Activated naive CD4-positive, alpha-beta T cell treated with anti-CD3 and anti-CD28 coated beads, Interleukin-2, amount 50 U/mL, for 24 hours (primary cell): ENCODE results near the gene PLA2G1B.

ENCODE experiments used
- H3K27ac Mint-ChIP-seq: one replicate; pipeline ENCODE4 v1.8.0; 2021; ENCODE audit warnings: mild to moderate bottlenecking, mixed read lengths
- H3K27me3 Mint-ChIP-seq: one replicate; pipeline ENCODE4 v1.8.0; 2021; ENCODE audit warnings: mixed read lengths
- H3K36me3 Mint-ChIP-seq: one replicate; pipeline ENCODE4 v1.8.0; 2021; ENCODE audit warnings: mixed read lengths
- H3K4me1 Mint-ChIP-seq: one replicate; pipeline ENCODE4 v1.8.0; 2021; ENCODE audit warnings: mixed read lengths
- H3K4me3 Mint-ChIP-seq: one replicate; pipeline ENCODE4 v1.8.0; 2021; ENCODE audit warnings: mild to moderate bottlenecking, mixed read lengths
- H3K9me3 Mint-ChIP-seq: one replicate; pipeline ENCODE4 v1.8.0; 2021; ENCODE audit warnings: mixed read lengths

Gene PLA2G1B

DNA sequence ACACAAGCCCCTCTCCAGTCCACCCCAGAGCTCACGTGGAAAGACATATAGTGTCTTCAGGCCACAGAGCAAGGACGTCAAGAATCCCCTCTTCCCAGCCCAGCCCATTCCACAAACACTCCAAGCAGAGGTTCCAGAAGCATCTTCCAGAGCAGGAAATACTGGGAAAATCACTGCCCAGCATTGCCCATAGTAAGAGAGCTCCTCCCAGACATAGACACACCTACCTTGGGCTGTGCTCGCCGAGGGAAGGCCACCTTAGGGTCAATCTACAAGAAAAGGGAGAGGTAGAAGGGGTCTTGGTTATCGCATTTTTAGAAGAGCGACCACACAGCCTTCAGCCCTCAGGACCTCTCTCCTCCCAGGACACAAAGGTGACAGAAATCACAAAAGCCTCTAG is 36.9 kb upstream of the PLA2G1B start:
- Mint-ChIP-seq H3K27ac (no peak overlapping the region), H3K4me3 (no peak overlapping the region), H3K27me3 (peaks cover 50% of the 10 kb centered on the region)

DNA sequence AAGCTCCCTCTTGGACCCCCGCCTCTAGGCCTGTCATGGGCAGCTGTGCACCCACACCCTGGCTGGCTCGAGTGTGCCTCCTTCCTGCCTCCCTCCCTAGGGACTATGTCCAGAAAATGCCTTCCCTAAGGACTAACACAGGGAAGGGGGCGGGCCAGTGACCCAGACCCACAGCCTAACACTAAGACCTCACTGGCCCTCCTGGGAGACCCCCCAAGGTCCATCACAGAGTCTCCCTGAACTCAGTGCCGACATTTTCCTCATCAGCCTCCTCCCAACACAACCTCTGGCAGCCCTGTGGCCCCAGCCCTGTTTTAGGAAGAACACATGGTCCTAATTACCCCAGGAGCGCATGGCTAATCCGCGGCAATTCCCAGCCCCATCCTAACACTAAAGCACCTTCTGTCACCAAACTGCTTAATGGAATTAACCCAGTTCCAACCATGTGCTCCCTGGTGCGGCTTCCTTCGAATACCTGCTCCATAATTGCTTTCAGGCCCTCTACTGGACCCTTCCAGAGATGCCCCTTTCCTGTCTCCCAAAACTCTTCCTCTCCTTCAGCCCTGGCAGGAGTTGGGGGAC is 35.8 kb upstream of the PLA2G1B start:
- no peaks in the 10 kb centered on the region for H3K9me3 Mint-ChIP-seq
- H3K36me3 Mint-ChIP-seq, result no peaks in the 10 kb centered on the region
- H3K27me3 Mint-ChIP-seq, result peaks cover 51% of the 10 kb centered on the region
- no peak overlapping the region for H3K4me3 Mint-ChIP-seq
- peak overlapping the region; percentile 12 for H3K27ac Mint-ChIP-seq
- H3K4me1 Mint-ChIP-seq, result peaks cover 15% of the 10 kb centered on the region

More for the DNA sequence above, 36.9 kb upstream of the PLA2G1B start:
- no peaks in the 10 kb centered on the region for H3K9me3 Mint-ChIP-seq
- H3K36me3 Mint-ChIP-seq, result no peaks in the 10 kb centered on the region
- H3K4me1 Mint-ChIP-seq, result peaks cover 16% of the 10 kb centered on the region

DNA sequence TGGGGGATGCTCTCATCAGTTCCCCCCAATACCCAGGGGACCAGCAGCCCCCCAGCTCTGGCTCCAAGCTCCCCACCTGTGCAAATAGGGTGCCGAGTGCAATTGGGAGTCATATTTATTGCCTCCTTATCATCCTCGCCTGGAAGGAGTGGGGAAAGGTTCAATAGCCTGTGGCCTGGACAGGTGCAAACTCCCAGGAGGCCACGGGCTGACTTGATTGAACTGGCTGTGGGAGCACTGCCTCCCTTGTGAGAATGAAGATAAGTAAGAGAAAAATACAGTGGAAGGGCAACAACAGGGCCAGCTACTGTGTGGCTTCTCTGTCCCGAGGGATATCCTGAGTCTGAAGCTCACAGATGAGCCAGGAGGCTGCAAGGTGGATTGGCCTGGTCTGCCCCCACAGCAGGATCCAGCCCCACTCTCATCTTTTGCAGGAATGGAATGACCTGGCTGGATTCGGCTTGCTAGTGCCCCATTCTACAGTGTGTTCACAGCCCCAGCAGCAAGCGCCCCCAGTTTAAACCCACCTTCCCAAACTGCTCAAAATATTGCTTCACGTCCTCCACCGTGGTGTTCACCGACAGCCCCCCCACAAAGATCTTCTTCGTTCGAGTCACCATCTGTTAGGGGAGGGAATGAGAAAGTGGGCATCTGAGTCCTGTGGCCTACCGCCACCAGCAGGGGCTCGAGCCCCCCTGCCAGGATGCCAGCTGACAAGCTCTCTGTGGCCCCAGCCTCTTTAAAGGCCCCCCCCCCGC is 35.1 kb upstream of the PLA2G1B start:
- no peak overlapping the region for H3K4me3 Mint-ChIP-seq
- H3K4me1 Mint-ChIP-seq, result peaks cover 12% of the 10 kb centered on the region
- no peak overlapping the region for H3K27ac Mint-ChIP-seq
- no peaks in the 10 kb centered on the region for H3K9me3 Mint-ChIP-seq
- peaks cover 53% of the 10 kb centered on the region for H3K27me3 Mint-ChIP-seq
- no peaks in the 10 kb centered on the region for H3K36me3 Mint-ChIP-seq

- peaks cover 46% of the 10 kb centered on the region for H3K27me3 Mint-ChIP-seq
- H3K36me3 Mint-ChIP-seq, result no peaks in the 10 kb centered on the region
- H3K9me3 Mint-ChIP-seq, result no peaks in the 10 kb centered on the region
- no peak overlapping the region for H3K4me3 Mint-ChIP-seq
- no peak overlapping the region for H3K27ac Mint-ChIP-seq
- H3K4me1 Mint-ChIP-seq, result peaks cover 4% of the 10 kb centered on the region
These were observed 34.1 kb upstream of the PLA2G1B start for GRCh38 chr12:120361506-120362208.

DNA sequence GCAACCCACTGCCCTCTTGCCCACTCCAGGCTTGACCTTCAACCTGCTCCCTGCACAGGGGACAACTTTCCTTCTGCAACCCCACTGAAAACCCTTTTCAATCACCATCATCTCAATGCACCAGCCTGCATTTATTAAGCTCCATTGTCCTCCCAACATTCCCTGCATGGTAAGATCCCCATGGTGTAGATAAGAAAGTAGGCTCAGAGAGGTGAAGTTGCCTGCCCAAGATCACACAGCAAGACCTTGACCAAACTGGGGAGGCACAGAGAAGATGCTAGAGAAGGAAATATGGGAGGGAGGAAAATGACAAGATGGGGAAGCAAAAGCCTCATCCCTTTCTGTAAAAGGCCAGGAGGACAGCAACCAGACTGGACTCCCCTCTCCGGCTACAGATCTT is 31.5 kb upstream of the PLA2G1B start:
- H3K4me1 Mint-ChIP-seq, result peaks cover 4% of the 10 kb centered on the region
- H3K9me3 Mint-ChIP-seq, result no peaks in the 10 kb centered on the region
- H3K27me3 Mint-ChIP-seq, result peaks cover 35% of the 10 kb centered on the region
- no peak overlapping the region for H3K27ac Mint-ChIP-seq
- no peak overlapping the region for H3K4me3 Mint-ChIP-seq
- no peaks in the 10 kb centered on the region for H3K36me3 Mint-ChIP-seq

GRCh38 chr12:120358412-120359100 is 31.0 kb upstream of the PLA2G1B start:
- Mint-ChIP-seq H3K27ac (no peak overlapping the region), H3K4me1 (peaks cover 4% of the 10 kb centered on the region), H3K9me3 (no peaks in the 10 kb centered on the region), H3K27me3 (peaks cover 31% of the 10 kb centered on the region), H3K4me3 (no peak overlapping the region), H3K36me3 (no peaks in the 10 kb centered on the region)

GRCh38 chr12:120357104-120357503 is 29.5 kb upstream of the PLA2G1B start:
- Mint-ChIP-seq H3K27me3 (peaks cover 21% of the 10 kb centered on the region), H3K27ac (no peak overlapping the region), H3K9me3 (no peaks in the 10 kb centered on the region), H3K36me3 (no peaks in the 10 kb centered on the region), H3K4me1 (peaks cover 1% of the 10 kb centered on the region), H3K4me3 (no peak overlapping the region)

- H3K36me3 Mint-ChIP-seq, result no peaks in the 10 kb centered on the region
- no peak overlapping the region for H3K27ac Mint-ChIP-seq
- no peaks in the 10 kb centered on the region for H3K4me1 Mint-ChIP-seq
- peaks cover 20% of the 10 kb centered on the region for H3K27me3 Mint-ChIP-seq
- H3K9me3 Mint-ChIP-seq, result no peaks in the 10 kb centered on the region
- H3K4me3 Mint-ChIP-seq, result no peak overlapping the region
These were observed 29.0 kb upstream of the PLA2G1B start for GRCh38 chr12:120356567-120357030.

DNA sequence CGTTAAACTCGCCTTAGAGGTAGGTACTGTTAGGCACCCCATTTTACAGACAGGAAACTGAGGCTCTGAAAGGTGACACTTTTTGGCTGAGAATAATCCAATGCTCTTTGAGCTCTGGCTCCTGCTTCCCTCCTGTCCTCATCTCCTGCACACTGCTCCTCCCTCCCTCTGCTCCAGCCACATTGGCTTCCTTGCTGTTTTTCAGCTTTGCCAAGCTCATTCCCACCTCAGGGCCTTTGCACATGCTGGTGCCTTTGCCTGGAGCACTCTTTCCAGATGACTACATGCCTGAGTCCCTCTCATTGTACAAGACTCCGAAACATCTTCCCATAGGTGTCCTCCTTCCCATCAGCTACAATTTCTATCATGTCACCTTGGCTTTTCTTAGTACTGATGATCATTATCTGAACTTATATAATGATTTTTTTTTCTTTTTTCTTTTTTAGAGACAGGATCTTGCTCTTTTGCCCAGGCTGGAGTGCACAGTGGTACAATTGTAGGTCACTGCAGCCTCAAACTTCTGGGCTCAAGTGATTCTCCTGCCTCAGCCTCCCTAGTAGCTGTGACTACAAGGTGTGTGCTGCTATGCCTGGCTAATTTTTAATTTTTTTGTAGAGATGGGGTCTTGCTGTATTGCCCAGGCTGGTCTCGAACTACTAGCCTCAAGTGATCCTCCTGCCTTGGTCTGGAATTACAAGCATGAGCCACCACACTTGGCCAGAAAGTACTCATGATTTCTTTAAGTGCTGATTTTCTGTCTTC is 26.2 kb upstream of the PLA2G1B start:
- H3K27ac Mint-ChIP-seq, result no peak overlapping the region
- no peak overlapping the region for H3K4me3 Mint-ChIP-seq

GRCh38 chr12:120353136-120353535 is 25.6 kb upstream of the PLA2G1B start:
- Mint-ChIP-seq H3K4me1 (no peaks in the 10 kb centered on the region), H3K9me3 (no peaks in the 10 kb centered on the region), H3K27me3 (peaks cover 5% of the 10 kb centered on the region), H3K36me3 (no peaks in the 10 kb centered on the region), H3K4me3 (no peak overlapping the region), H3K27ac (no peak overlapping the region)

More for the DNA sequence above, 26.2 kb upstream of the PLA2G1B start:
- Mint-ChIP-seq H3K9me3 (no peaks in the 10 kb centered on the region), H3K4me1 (no peaks in the 10 kb centered on the region), H3K36me3 (no peaks in the 10 kb centered on the region), H3K27me3 (peaks cover 7% of the 10 kb centered on the region)

DNA sequence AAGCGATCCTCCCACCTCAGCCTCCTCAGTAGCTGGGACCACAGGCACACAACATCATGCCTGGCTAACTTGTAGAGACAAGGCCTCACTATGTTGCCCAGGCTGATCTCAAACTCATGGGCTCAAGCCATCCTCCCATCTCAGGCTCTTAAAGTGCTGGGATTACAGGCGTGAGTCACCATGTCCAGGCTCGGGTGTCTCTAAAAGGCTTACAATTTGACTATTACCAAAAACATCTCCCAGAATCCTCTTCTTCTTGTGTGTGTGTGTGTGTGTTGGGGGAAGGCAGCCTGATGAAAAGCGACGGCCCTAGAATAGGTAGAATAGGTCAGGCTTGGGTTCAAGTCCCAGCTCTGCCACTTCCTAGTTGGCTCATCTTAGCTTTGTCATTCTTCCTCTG is 24.5 kb upstream of the PLA2G1B start:
- Mint-ChIP-seq H3K27me3 (no peaks in the 10 kb centered on the region), H3K4me3 (no peak overlapping the region), H3K27ac (no peak overlapping the region), H3K4me1 (no peaks in the 10 kb centered on the region), H3K36me3 (no peaks in the 10 kb centered on the region), H3K9me3 (no peaks in the 10 kb centered on the region)

DNA sequence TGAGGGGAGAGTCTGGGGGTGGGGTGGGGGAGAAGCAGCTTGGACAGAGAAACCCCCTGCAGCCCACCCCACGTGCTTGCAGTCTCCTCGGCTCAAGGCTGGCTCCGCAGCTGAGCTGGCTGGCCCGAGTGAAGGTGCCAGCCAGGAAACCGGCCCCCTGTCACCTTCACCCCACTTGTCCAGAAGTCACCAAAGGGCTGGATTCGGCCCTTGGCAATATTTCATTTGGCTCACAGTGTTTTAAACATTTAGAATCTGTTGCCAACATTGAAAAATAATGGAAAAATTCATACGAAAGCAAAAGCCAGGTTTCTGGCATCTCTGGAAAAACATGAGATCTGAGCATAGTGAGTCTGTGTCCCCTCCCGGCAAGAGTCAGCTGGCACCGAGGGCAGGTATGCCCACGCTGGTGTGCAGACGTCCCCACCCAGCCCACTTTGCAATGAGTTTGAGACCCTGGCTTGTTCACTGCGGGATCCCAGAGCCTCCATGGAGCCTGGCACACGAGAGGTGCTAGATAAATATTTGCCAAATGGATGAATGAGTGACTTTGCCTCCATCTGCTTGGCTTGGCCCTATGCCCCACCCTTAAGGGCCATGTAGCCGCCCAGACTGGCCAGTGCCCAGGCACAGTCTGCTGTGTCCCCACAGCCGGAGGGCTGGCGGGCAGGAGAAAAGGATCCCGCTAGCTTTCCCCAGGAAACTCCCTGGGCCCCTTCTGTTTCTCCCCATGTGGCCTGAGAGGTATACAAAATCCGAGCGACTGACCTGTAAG is 23.2 kb upstream of the PLA2G1B start:
- no peaks in the 10 kb centered on the region for H3K27me3 Mint-ChIP-seq
- no peak overlapping the region for H3K4me3 Mint-ChIP-seq
- H3K9me3 Mint-ChIP-seq, result no peaks in the 10 kb centered on the region
- H3K36me3 Mint-ChIP-seq, result no peaks in the 10 kb centered on the region
- H3K4me1 Mint-ChIP-seq, result no peaks in the 10 kb centered on the region
- no peak overlapping the region for H3K27ac Mint-ChIP-seq

GRCh38 chr12:120347766-120348165 is 20.2 kb upstream of the PLA2G1B start:
- no peaks in the 10 kb centered on the region for H3K9me3 Mint-ChIP-seq
- no peaks in the 10 kb centered on the region for H3K27me3 Mint-ChIP-seq
- no peaks in the 10 kb centered on the region for H3K4me1 Mint-ChIP-seq
- H3K36me3 Mint-ChIP-seq, result no peaks in the 10 kb centered on the region
- no peak overlapping the region for H3K4me3 Mint-ChIP-seq
- H3K27ac Mint-ChIP-seq, result no peak overlapping the region

DNA sequence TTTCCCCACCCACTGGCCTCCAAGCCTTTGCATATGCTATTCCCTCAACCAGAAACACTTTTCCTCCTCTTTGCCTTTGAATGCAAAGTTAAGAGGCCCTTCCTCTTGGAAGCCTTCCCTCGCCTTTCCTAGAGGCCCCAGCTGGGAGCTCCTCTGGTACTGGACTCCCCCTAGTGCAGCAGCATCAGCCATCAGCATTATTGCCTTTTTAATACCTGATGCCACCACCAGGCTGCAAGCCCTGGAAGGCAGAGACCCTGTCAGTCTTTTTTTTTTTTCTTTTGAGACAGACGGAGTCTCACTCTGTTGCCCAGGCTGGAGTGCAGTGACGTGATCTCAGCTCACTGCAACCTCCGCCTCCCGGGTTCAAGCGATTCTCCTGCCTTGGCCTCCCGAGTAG is 19.1 kb upstream of the PLA2G1B start:
- H3K36me3 Mint-ChIP-seq, result no peaks in the 10 kb centered on the region
- no peak overlapping the region for H3K27ac Mint-ChIP-seq
- H3K27me3 Mint-ChIP-seq, result no peaks in the 10 kb centered on the region
- H3K4me3 Mint-ChIP-seq, result no peak overlapping the region
- H3K4me1 Mint-ChIP-seq, result no peaks in the 10 kb centered on the region
- H3K9me3 Mint-ChIP-seq, result no peaks in the 10 kb centered on the region
